CD14-positive monocyte (primary cell): ENCODE data around the gene IGFALS. TPM values are rescaled to one million over a fixed set of nuclear protein-coding genes. Genes with fewer than 3 reads are reported as not detected.

Experiments
- DNase-seq, 3 donors: peaks; one replicate each; pipeline ENCODE4 v3.0.0-alpha.2; 2011 to 2022
- H2AFZ ChIP-seq: 2 replicates; pipeline ENCODE4 v1.6.0; 2012; ENCODE audit warnings: mild to moderate bottlenecking, low read depth, low read length, inconsistent platforms; ENCODE audit not compliant: insufficient read depth, poor library complexity, severe bottlenecking
- H3K27ac ChIP-seq, 2 donors: 1 replicate in 1 of 2; 2 replicates in 1 of 2; pipeline ENCODE4 v1.5.1; 2012 to 2013; ENCODE audit warnings: low read length in 2 of 2, control low read depth in 1 of 2, inconsistent platforms in 1 of 2, low read depth in 1 of 2, mild to moderate bottlenecking in 1 of 2
- H3K27me3 ChIP-seq, 2 donors: one replicate each; pipeline versions ENCODE4 v1.6.0 to v1.6.1; 2011 to 2013; ENCODE audit warnings: low read length in 2 of 2; ENCODE audit not compliant: control insufficient read depth in 2 of 2, insufficient read depth in 2 of 2
- H3K36me3 ChIP-seq, 2 donors: replicated peaks in 1 of 2; 1 replicate in 1 of 2; 2 replicates in 1 of 2; pipeline versions ENCODE4 v1.5.1 to v1.6.1; 2012 to 2013; ENCODE audit warnings: low read length in 2 of 2, control low read depth in 1 of 2, inconsistent platforms in 1 of 2, mild to moderate bottlenecking in 1 of 2; ENCODE audit not compliant: insufficient read depth in 2 of 2, control insufficient read depth in 1 of 2
- H3K4me1 ChIP-seq, 2 donors: 1 replicate in 1 of 2; 2 replicates in 1 of 2; pipeline versions ENCODE4 v1.5.1 to v1.6.1; 2012 to 2013; ENCODE audit warnings: low read length in 2 of 2, control low read depth in 1 of 2, inconsistent platforms in 1 of 2, mild to moderate bottlenecking in 1 of 2, moderate library complexity in 1 of 2; ENCODE audit not compliant: insufficient read depth in 2 of 2, control insufficient read depth in 1 of 2
- H3K4me2 ChIP-seq: replicated peaks from 2 replicates; pipeline ENCODE3; 2012; ENCODE audit warnings: low read length, moderate library complexity, mild to moderate bottlenecking; ENCODE audit not compliant: poor library complexity, severe bottlenecking; ENCODE audit errors: extremely low read depth
- H3K4me3 ChIP-seq, 3 experiments: fragments of 200-600 bp in 1 of 3; sonication (generic) in 1 of 3; replicated peaks in 1 of 3; 1 replicate in 2 of 3; 2 replicates in 1 of 3; pipeline ENCODE4 v1.5.1; 2011 to 2013; ENCODE audit warnings: low read length in 3 of 3, mild to moderate bottlenecking in 3 of 3, control low read depth in 2 of 3, low read depth in 2 of 3, inconsistent platforms in 1 of 3, moderate library complexity in 1 of 3
- H3K79me2 ChIP-seq: 2 replicates; pipeline ENCODE4 v1.6.0; 2012; ENCODE audit warnings: mild to moderate bottlenecking, control low read depth, inconsistent platforms, low read length, moderate library complexity; ENCODE audit not compliant: insufficient read depth
- H3K9ac ChIP-seq: 2 replicates; pipeline ENCODE4 v1.6.0; 2017; ENCODE audit warnings: low read length, mild to moderate bottlenecking; ENCODE audit not compliant: insufficient read depth, poor library complexity, severe bottlenecking
- H3K9me3 ChIP-seq, 2 donors: replicated peaks in 1 of 2; 1 replicate in 1 of 2; 2 replicates in 1 of 2; pipeline versions ENCODE4 v1.5.1 to v1.6.1; 2012 to 2013; ENCODE audit warnings: low read length in 2 of 2, control low read depth in 1 of 2; ENCODE audit not compliant: control insufficient read depth in 1 of 2, insufficient read depth in 1 of 2
- H4K20me1 ChIP-seq: 2 replicates; pipeline ENCODE4 v1.6.0; 2012; ENCODE audit warnings: mild to moderate bottlenecking, low read length, control low read depth, moderate library complexity; ENCODE audit not compliant: insufficient read depth
- H3K27ac Mint-ChIP-seq, 7 donors: one replicate each; pipeline ENCODE4 v1.8.0; 2020; ENCODE audit warnings: mild to moderate bottlenecking in 7 of 7, mixed read lengths in 7 of 7, moderate library complexity in 6 of 7, inconsistent platforms in 2 of 7
- H3K27me3 Mint-ChIP-seq, 3 donors: one replicate each; pipeline ENCODE4 v1.8.0; 2021 to 2022; ENCODE audit warnings: low read depth in 3 of 3, mild to moderate bottlenecking in 3 of 3, mixed read lengths in 3 of 3, moderate library complexity in 3 of 3, inconsistent platforms in 1 of 3
- H3K36me3 Mint-ChIP-seq, 2 donors: one replicate each; pipeline ENCODE4 v1.8.0; 2020; ENCODE audit warnings: mixed read lengths in 2 of 2, inconsistent platforms in 1 of 2, mild to moderate bottlenecking in 1 of 2
- H3K4me1 Mint-ChIP-seq: one replicate; pipeline ENCODE4 v1.8.0; 2020; ENCODE audit warnings: mild to moderate bottlenecking, mixed read lengths
- H3K4me3 Mint-ChIP-seq, 2 donors: one replicate each; pipeline ENCODE4 v1.8.0; 2020; ENCODE audit warnings: mild to moderate bottlenecking in 2 of 2, mixed read lengths in 2 of 2, moderate library complexity in 1 of 2
- H3K9me3 Mint-ChIP-seq, 7 donors: one replicate each; pipeline ENCODE4 v1.8.0; 2020 to 2022; ENCODE audit warnings: mixed read lengths in 7 of 7, mild to moderate bottlenecking in 6 of 7, moderate library complexity in 6 of 7, inconsistent platforms in 2 of 7
- WGBS: methylation state at CpG from one replicate; pipeline ENCODE4 v1.1.5; 2013; ENCODE audit warnings: missing lambda C conversion rate; ENCODE audit not compliant: insufficient coverage; 5-methylcytosine and 5-hydroxymethylcytosine counted together
- intact Hi-C, 2 donors: fragments of 100-400 bp; cut with micrococcal nuclease; formaldehyde crosslinking; loops; one replicate each; pipeline versions ENCODE4 v1.15.0 to v1.15.1; 2023
- polyA plus RNA-seq, 3 donors: library from polyadenylated mRNA; depleted of rRNA in 1 of 3; unstranded in 2 of 3; stranded (reverse) in 1 of 3; fragments of 300-500 nt in 2 of 3; fragments of >200 nt in 1 of 3; fragmentation: Illumina TruSeq in 2 of 3; gene quantifications; 1 replicate in 2 of 3; 2 replicates in 1 of 3; pipeline ENCODE4 v1.2.3, GENCODE V29; 2012 to 2021
- TF ChIP-seq, protein P1 (sequence below): fragments of 200-600 bp; IDR thresholded peaks from one replicate; pipeline ENCODE4 v1.8.0; 2022; ENCODE audit warnings: antibody characterized with exemption, mild to moderate bottlenecking

IGFALS gene
- polyA plus RNA-seq, 3 donors: 0.07 TPM; not detected in 2

DNA sequence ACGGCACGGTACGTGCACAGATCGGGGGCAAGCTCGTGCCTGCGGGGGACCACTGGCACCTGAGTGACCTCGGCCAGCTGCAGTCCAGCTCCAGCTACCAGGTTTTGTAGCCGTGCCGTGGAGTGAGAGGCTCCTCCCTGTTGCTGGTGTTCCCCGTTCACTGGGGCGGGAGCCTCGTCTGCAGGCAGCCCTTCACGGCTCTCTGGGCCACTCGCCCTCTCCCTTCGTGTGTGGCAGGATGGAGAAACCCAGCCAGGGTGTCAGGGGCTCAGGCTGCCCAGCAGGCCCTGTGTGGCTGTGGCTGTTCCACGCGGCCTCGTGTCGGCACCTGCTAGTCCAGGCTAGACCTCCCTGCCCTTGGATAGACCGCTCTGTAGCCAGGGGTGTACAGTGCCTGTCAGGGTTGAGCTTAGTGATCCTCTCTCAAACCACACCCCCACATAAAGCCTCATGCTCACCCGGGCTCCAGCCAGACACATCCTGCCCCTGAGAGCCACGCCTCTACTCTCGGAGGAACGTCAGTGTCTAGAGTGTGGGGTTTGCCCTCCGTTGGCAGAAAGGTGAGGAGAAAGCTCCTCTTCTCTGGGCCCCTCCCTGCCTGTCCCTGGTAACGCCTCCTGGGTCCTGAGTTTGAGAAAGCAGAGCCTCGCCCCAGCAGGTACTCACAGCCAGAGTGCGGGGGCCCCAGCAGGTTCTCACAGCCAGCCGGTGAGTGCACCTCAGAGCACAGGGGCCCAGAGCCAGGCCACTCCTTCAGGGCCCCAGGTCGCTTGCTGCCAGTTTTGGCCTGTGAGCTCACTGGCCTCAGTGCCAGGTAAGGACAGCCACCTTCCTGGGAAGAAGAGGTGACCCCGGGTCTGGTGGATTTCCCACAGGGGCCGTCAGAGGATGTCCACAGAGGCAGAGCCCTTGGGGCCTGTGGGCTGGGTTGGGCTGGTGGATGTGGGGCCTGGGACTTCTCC lies 49.8 kb downstream of the IGFALS start:
- no peak overlapping the region for H3K4me3 Mint-ChIP-seq
- peaks cover 40 to 57% of the 10 kb centered on the region in 2 donors for H3K36me3 Mint-ChIP-seq
- Histone ChIP-seq H3K27ac (no peak overlapping the region), H3K9me3 (peaks cover 0 to 12% of the 10 kb centered on the region in 2 donors), H3K4me1 (no peaks in the 10 kb centered on the region), H3K36me3 (peaks cover 71 to 81% of the 10 kb centered on the region in 2 donors), H4K20me1 (peaks cover 36% of the 10 kb centered on the region), H3K9ac (no peak overlapping the region), H3K79me2 (no peaks in the 10 kb centered on the region), H3K27me3 (no peaks in the 10 kb centered on the region), H3K4me2 (no peak overlapping the region), H2AFZ (no peak overlapping the region), H3K4me3 (no peak overlapping the region)
- H3K27me3 Mint-ChIP-seq: no peaks in the 10 kb centered on the region
- DNase-seq: no peak
- WGBS: 95% methylated on average over 29 of the region's 32 CpGs
- H3K9me3 Mint-ChIP-seq: peaks cover 0 to 2% (median 0%) of the 10 kb centered on the region in 7 donors
- TF ChIP-seq, protein P1, sequence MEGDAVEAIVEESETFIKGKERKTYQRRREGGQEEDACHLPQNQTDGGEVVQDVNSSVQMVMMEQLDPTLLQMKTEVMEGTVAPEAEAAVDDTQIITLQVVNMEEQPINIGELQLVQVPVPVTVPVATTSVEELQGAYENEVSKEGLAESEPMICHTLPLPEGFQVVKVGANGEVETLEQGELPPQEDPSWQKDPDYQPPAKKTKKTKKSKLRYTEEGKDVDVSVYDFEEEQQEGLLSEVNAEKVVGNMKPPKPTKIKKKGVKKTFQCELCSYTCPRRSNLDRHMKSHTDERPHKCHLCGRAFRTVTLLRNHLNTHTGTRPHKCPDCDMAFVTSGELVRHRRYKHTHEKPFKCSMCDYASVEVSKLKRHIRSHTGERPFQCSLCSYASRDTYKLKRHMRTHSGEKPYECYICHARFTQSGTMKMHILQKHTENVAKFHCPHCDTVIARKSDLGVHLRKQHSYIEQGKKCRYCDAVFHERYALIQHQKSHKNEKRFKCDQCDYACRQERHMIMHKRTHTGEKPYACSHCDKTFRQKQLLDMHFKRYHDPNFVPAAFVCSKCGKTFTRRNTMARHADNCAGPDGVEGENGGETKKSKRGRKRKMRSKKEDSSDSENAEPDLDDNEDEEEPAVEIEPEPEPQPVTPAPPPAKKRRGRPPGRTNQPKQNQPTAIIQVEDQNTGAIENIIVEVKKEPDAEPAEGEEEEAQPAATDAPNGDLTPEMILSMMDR: no peak
- no peaks in the 10 kb centered on the region for H3K4me1 Mint-ChIP-seq
- H3K27ac Mint-ChIP-seq: peak overlapping the region in 2 of 7 donors; percentile 16 to 58
- intact Hi-C loops: no loop called here

DNA sequence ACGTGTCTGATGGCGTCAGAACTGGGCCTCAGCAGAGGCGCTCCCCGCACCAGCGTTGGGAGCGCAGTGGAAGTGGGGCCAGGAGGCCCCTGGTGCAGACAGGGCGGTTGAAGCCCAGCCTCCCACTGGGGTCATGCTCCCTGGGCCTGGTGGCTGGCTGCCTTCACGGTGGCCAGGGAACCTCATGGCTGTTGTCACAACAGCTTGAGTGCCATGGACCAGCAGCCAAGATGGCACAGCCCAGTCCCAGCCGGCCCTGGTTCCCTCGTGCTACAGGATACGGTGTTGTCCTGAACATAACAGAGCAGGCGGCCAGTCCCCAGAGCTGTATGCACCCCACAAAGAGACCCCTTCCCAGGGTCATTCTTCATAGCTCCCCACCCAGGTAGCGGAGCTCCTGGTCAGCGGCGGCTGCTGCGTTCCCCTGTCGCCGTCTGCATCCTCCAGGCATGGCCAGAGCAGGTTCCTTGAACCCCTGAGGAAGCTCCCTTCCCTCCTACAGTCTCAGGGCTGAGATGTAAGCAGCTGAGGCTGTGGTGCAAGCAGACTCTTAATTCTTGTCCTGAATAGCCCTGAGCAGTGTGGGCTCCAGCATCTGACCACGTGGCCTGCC lies 51.8 kb downstream of the IGFALS start:
- Mint-ChIP-seq H3K9me3 (peaks cover 0 to 2% (median 0%) of the 10 kb centered on the region in 7 donors), H3K4me3 (no peak overlapping the region), H3K27ac (peak overlapping the region in 1 of 7 donors; percentile 13), H3K36me3 (peaks cover 22 to 37% of the 10 kb centered on the region in 2 donors), H3K4me1 (no peaks in the 10 kb centered on the region), H3K27me3 (no peaks in the 10 kb centered on the region)
- Histone ChIP-seq H3K9me3 (peaks cover 0 to 17% of the 10 kb centered on the region in 2 donors), H3K9ac (no peak overlapping the region), H2AFZ (no peak overlapping the region), H3K4me2 (no peak overlapping the region), H3K4me3 (no peak overlapping the region), H3K27me3 (no peaks in the 10 kb centered on the region), H3K36me3 (peaks cover 52 to 61% of the 10 kb centered on the region in 2 donors), H3K79me2 (no peaks in the 10 kb centered on the region), H3K27ac (no peak overlapping the region), H3K4me1 (no peaks in the 10 kb centered on the region), H4K20me1 (peaks cover 32% of the 10 kb centered on the region)
- no peak for DNase-seq
- TF ChIP-seq, protein P1: no peak
- WGBS: 99% methylated on average over 19 of the region's 19 CpGs
- intact Hi-C loops: no loop called here
